IPS-15b (cell line): Measurements from ENCODE around the gene EPHB3.
A peak's percentile ranks its signal among the peaks of the same experiment; 100 is the strongest.

Source experiments
- H3K27me3 ChIP-seq: one replicate; pipeline ENCODE4 v1.6.1; 2013; ENCODE audit warnings: low read length; ENCODE audit not compliant: control insufficient read depth, insufficient read depth
- H3K36me3 ChIP-seq: one replicate; pipeline ENCODE4 v1.6.1; 2013; ENCODE audit warnings: low read length; ENCODE audit not compliant: control insufficient read depth, insufficient read depth
- H3K4me1 ChIP-seq: one replicate; pipeline ENCODE4 v1.6.1; 2013; ENCODE audit warnings: mild to moderate bottlenecking, low read length; ENCODE audit not compliant: control insufficient read depth, insufficient read depth
- H3K4me3 ChIP-seq: one replicate; pipeline ENCODE4 v1.5.1; 2013; ENCODE audit warnings: low read depth, low read length
- H3K9ac ChIP-seq: one replicate; pipeline ENCODE4 v1.6.1; 2013; ENCODE audit warnings: low read depth, mild to moderate bottlenecking, low read length
- H3K9me3 ChIP-seq: one replicate; pipeline ENCODE4 v1.6.1; 2013; ENCODE audit warnings: mild to moderate bottlenecking, low read length; ENCODE audit not compliant: control insufficient read depth, insufficient read depth

EPHB3 gene

GRCh38 chr3:184559336-184559735, 2.2 kb upstream of the EPHB3 start:
- no peaks in the 10 kb centered on the region for H3K36me3 ChIP-seq
- no peaks in the 10 kb centered on the region for H3K9me3 ChIP-seq
- peaks cover 17% of the 10 kb centered on the region for H3K4me1 ChIP-seq
- H3K9ac ChIP-seq = no peak overlapping the region
- peaks cover 70% of the 10 kb centered on the region for H3K27me3 ChIP-seq
- peak overlapping the region; percentile 18 for H3K4me3 ChIP-seq

GRCh38 chr3:184560531-184560930, 1.1 kb upstream of the EPHB3 start:
- Histone ChIP-seq H3K27me3 (peaks cover 82% of the 10 kb centered on the region), H3K4me3 (peak overlapping the region; percentile 46), H3K4me1 (peaks cover 17% of the 10 kb centered on the region), H3K9ac (no peak overlapping the region), H3K9me3 (no peaks in the 10 kb centered on the region), H3K36me3 (no peaks in the 10 kb centered on the region)

GRCh38 chr3:184561913-184562877, 610 bp downstream of the EPHB3 start:
- Histone ChIP-seq H3K4me3 (peak overlapping the region; percentile 43), H3K36me3 (no peaks in the 10 kb centered on the region), H3K4me1 (peaks cover 17% of the 10 kb centered on the region), H3K27me3 (peaks cover 89% of the 10 kb centered on the region), H3K9ac (no peak overlapping the region), H3K9me3 (no peaks in the 10 kb centered on the region)

GRCh38 chr3:184562878-184563560, 1.4 kb downstream of the EPHB3 start:
- peak overlapping the region; percentile 28 for H3K4me3 ChIP-seq
- no peaks in the 10 kb centered on the region for H3K36me3 ChIP-seq
- no peaks in the 10 kb centered on the region for H3K9me3 ChIP-seq
- H3K4me1 ChIP-seq = peaks cover 17% of the 10 kb centered on the region
- H3K27me3 ChIP-seq = peaks cover 89% of the 10 kb centered on the region
- no peak overlapping the region for H3K9ac ChIP-seq

GRCh38 chr3:184563561-184563925, 2.0 kb downstream of the EPHB3 start:
- Histone ChIP-seq H3K27me3 (peaks cover 89% of the 10 kb centered on the region), H3K9me3 (no peaks in the 10 kb centered on the region), H3K4me1 (peaks cover 12% of the 10 kb centered on the region), H3K4me3 (peak overlapping the region; percentile 28), H3K9ac (no peak overlapping the region), H3K36me3 (no peaks in the 10 kb centered on the region)

GRCh38 chr3:184563941-184564684, 2.5 kb downstream of the EPHB3 start:
- Histone ChIP-seq H3K36me3 (no peaks in the 10 kb centered on the region), H3K9ac (no peak overlapping the region), H3K9me3 (no peaks in the 10 kb centered on the region), H3K27me3 (peaks cover 85% of the 10 kb centered on the region), H3K4me1 (peaks cover 7% of the 10 kb centered on the region), H3K4me3 (peak overlapping the region; percentile 28)

- Histone ChIP-seq H3K9me3 (no peaks in the 10 kb centered on the region), H3K4me3 (no peak overlapping the region), H3K9ac (no peak overlapping the region), H3K4me1 (peaks cover 4% of the 10 kb centered on the region), H3K27me3 (peaks cover 84% of the 10 kb centered on the region), H3K36me3 (no peaks in the 10 kb centered on the region)
Observed at GRCh38 chr3:184564685-184565385, 3.2 kb downstream of the EPHB3 start.

- Histone ChIP-seq H3K27me3 (peaks cover 84% of the 10 kb centered on the region), H3K4me3 (peak overlapping the region; percentile 22), H3K9me3 (no peaks in the 10 kb centered on the region), H3K4me1 (peaks cover 4% of the 10 kb centered on the region), H3K9ac (no peak overlapping the region), H3K36me3 (no peaks in the 10 kb centered on the region)
Observed at GRCh38 chr3:184565421-184566211, 4.0 kb downstream of the EPHB3 start.

- Histone ChIP-seq H3K9me3 (no peaks in the 10 kb centered on the region), H3K4me1 (no peaks in the 10 kb centered on the region), H3K9ac (no peak overlapping the region), H3K4me3 (no peak overlapping the region), H3K27me3 (peaks cover 89% of the 10 kb centered on the region), H3K36me3 (no peaks in the 10 kb centered on the region)
Observed at GRCh38 chr3:184566441-184567414, 5.1 kb downstream of the EPHB3 start.
